Measurements from ENCODE around the gene UTS2.

Gene UTS2

DNA sequence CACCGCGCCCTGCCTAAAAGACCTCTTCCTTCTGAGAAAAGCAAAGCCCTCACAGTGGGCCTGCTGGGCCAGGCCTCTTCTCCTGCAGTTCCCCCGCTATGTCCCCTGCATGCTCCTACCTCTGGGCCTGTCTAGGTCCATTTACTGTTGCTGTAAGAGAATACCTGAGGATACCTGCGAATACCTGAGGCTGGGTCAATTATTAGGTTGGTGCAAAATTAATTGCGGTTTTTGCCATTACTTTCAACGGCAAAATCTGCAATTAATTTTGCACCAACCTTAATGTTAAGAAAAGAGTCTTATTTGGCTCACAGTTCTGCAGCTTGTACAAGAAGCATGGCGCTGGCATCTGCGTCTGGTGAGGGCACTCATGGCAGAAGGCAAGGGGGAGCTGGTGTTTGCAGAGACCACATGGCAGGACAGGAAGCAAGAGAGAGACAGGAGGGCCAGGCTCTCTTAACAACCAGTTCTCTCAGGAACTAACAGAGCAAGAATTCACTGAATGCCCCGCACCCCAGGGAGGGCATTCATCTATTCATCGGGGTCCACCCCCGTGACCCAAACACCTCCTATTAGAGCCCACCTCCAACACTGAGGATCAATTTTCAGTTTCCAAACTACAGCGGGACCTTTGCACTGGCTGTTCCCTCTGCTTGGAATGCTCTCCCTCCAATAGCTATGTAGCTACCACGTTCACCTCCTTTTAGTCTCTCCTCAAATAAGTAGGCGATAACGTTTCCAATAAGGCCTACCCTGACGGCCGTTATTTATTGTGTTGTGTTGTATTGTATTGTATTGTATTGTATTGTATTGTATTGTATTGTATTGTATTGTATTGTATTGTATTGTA, 9.6 kb upstream of the UTS2 start:
- no peak for DNase-seq (ENCODE audit: low spot score)

DNA sequence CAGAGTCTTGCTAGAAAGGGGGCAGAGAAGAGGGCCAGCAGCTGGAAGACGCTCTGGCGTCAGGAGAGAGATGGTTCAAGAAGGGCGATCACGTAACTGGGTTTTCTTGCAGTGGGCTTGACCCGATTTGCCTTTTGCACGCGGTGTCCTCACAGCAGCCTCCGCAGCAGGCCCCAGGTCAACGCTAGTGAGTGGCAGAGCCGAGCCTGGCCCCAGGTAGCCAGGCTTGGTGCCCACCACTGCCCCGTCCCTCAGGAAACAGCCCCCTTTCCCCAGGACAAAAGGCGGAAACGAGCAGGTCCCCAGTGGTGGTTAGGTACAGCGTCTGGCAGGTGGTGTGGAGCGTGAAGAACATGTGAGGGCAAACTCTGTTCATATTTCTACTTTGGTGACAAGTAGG, 8.6 kb upstream of the UTS2 start:
- DNase-seq (ENCODE audit: low spot score) = no peak

DNA sequence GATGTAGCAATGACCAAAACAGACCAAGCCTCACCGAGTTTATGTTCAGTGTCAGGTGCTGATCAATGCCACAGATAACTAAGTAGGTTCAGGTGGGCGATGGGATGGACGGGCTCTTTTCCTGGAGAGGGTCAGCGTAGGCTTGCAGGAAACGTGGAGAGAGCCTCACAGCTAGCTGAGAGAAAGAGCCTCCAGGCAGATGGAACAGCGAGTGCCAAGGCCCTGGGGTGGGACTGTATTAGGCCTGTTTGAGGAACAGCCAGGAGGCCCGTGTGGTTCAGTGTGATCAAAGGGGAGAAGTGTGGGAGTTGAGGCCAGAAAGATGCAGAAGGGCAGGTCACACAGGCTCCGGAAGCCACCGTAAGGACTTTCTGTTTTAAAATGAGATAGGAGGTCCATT, 7.3 kb upstream of the UTS2 start:
- no peak for DNase-seq (ENCODE audit: low spot score)

DNA sequence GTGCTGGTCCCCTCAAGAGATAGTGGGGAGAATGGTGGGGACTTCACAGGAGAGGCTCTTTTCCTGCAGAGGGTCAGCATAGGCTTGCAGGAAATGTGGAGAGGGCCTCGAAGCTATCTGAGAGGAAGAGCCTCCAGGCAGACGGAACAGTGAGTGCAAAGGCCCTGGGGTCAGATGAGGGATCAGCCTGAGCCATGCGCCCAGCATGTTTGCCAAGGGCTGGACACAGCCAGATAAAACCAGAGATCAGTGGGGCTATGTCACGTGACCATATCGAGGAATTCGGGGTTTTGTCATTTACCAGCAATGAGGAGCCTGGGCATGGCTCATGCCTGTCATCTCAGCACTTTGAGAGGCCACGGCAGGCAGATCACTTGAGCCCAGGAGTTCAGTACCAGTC, 6.5 kb upstream of the UTS2 start:
- DNase-seq (ENCODE audit: low spot score) = no peak

DNA sequence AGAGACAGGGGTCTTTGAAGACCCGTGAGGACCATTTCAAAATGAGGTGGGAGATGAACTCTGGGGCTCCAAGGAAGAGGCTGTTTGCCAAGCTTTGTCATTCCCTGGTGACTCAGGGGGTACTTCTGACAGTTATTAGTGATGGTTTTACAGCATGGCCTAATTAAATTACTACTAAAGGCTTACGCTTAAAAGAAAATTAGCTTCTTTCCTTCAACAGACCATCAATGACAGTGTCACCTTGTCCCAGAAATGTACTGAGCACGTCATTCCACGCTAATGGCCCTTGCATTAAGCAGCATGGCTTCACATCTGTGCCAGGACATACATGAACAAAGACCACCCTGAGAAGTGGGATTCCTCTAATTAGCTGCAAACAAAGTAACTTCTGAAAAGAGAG, 5.1 kb upstream of the UTS2 start:
- no peak for DNase-seq (ENCODE audit: low spot score)

DNA sequence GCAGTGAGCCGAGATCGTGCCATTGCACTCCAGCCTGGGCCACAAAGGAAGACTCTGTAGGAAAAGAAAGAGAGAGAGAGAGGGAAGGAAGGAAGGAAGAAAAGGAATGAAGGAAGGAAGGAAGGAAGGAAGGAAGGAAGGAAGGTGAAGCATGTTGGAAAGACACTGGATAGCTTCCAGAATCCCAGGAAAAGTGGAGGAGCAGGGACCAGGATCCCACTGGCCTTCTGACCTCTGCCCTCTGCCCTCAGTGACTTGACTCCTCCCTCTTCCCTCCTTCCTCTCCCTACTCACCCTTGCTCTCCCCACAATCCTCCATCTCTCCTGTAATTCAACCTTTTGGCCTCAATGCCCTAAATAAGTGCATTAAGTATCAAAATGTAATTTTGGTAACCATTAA, 4.1 kb upstream of the UTS2 start:
- DNase-seq (ENCODE audit: low spot score) = no peak

DNA sequence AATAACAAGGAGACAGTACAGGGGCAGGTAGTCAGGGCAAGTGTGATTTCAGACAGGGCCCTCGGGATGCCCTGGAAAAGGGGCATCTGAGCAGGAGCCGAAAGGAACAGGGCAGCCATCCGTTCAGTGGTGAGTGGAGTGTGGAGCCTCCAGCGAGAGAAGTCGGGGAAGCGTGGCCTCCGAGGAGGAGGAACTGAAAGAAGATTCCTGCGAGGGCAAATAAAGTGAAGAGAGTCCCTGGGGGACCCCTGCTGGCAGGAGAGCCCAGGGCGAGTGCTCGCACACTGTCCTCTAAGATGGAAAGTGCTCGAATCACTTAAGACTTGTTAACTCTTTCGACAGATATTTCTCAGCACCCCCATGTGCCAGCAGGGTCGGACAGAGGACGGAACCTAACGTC, 3.5 kb upstream of the UTS2 start:
- no peak for DNase-seq (ENCODE audit: low spot score)

DNA sequence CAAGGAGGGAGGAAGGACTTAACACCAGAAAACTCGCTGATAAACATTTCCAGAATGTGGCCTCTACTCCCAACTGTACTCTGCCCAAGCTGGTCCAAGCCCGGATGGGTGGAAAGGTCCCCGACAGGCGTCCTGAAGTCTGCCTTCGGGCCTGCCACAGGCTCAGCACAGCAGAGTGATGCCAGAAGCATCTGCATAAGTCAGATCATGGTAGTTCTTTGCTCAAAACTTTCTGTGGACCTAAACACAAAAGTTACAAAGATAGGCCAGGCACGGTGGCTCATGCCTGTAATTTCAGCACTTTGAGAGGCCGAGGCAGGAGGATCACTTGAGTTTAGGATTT, 790 bp upstream of the UTS2 start:
- no peak for DNase-seq (ENCODE audit: low spot score)

DNA sequence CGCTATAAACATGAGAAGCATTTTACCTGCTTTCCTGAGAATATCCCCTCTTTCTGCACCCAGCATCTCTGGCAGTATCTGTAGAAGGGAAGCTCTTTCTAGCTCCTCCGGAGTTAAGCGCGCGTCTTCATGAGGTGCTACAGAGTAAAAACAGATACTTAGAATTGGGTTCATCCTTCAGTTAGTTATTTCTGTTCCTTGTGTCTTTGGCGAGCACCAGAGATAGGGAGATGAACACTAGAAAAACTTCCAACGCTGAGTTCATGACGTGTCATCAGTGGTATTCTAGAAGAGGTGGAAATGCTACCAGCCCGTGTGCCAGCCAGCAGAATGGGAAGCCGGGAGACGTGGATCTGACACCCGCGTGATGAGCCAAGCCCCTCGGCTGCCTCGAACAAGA, 2.1 kb downstream of the UTS2 start:
- DNase-seq (ENCODE audit: low spot score) = no peak

DNA sequence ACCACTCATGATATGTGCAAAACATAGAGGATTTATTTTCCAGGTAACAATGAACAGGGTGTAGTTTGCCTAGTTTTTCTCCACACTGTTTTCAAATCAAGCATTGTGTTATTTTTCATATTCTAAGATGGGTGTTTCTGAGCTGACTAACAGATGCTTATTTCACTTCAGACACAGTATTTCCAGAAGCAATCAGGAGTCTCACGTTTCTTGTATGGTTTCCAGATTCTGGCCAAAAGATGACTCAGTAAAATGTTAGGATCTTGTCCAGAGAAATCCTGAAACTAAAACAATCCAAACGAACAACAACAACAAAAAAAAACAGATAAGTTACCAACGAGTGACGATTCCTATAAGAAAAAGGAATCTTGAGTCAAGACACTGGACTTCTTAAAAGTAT, 5.3 kb downstream of the UTS2 start:
- DNase-seq (ENCODE audit: low spot score) = no peak

DNA sequence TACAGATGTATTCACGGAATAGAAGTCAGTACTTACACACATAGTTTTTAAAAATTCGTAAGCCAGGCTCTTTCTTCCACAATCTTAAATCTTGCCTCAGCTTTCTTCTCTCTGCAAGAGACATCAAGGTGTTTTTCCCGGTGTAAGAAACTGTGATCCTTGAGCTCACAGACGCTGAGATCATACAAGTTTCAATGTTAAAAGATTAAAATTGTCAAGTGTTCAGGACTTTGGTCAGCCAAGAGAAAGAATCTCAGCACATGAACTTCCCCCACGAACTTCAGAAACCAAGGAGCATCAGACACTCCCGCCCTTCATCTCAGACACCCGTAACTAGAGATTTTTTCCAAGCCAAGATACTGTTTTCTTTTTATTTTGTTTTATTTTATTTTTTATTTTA, 6.2 kb downstream of the UTS2 start:
- DNase-seq (ENCODE audit: low spot score) = no peak

DNA sequence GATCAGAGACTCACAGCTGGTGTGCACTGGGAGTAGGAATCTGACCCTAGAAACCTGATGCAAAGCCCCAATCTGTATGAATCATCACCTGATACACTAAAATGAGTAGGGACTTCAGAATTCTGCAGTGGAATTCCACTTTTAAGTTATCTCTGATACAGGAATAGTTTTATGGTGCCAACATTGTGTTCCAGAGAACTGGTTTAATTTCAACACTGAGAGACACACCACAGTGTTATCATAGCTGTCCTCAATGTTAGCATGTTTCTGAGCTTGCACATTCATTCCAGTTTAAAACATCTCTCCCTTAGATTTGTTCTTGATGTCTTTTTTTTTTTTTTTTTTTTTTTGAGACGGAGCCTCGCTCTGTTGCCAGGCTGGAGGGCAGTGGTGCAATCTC, 7.1 kb downstream of the UTS2 start:
- DNase-seq (ENCODE audit: low spot score) = no peak

DNA sequence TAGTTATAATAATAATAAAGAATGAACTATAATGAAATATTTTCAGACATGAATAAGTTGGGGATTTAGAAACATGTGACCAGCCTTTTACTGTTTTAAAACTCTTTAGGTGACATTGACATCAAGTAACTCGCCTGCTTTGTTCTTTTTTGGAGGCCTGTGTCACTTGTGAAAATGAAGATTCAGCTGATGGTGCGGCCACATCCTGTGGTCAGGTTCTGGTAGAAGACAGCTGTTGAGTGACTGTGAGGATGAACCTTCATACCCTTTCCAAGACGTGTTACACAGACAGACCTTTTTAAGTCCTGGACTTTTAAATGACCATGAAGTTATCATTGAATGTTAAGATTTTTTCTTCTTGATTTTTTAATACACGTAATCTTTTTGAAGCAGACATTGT, 10.3 kb downstream of the UTS2 start:
- no peak for DNase-seq (ENCODE audit: low spot score)

DNA sequence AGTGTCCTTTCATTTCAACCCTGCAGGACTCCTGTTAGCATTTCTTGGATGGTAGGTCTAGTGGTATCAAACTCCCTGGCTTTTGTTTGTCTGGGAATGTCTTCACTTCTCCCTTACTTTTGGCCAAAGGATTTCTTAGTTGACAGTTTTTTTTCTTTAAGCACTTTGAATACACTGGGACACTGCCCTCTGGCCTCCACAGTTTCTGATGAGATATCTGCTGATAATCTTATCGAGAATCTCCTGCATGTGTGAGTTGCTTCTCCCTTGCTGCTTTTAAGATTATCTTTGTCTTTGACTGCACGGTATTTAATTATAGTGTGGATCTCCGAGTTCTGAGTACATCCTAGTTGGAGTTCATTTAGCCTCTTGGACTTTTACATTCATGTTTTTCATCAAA, 13.3 kb downstream of the UTS2 start:
- no peak for DNase-seq (ENCODE audit: low spot score)

DNA sequence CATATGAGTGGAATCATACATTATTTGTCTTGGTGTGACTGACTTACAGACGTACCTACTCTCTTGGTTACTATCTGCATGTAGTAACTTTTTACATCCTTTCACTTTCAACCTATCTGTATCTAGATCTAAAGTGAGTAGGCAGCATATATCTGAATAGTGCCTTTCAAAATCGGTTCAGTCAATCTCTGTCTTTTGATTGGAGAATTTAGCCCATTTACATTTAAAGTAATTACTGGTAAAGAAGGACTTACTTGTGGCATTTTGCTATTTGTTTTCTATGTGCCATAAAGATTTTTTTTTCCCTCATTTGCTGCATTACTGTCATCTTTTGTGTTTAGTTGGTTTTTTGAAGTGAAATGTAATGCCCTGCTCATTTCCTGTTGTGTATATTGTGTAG, 14.2 kb downstream of the UTS2 start:
- no peak for DNase-seq (ENCODE audit: low spot score)

DNA sequence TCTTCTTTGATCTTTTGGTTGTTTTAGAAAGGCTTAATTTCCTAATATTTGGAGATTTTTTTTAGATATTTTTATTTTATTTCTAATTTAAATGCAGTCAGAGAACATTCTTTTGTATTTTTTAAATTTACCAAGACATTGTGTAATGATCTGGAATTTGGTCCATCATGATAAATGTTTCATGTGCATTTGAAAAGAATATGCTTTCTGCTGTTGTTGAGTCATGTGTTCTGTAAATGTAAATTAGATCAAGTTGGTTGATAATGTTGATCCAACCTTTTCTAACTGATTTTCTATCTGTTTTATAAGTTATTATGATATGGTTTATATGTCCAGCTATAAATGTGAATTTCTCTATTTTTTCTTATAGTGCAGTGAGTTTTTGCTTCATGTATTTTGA, 19.8 kb downstream of the UTS2 start:
- no peak for DNase-seq (ENCODE audit: low spot score)

DNA sequence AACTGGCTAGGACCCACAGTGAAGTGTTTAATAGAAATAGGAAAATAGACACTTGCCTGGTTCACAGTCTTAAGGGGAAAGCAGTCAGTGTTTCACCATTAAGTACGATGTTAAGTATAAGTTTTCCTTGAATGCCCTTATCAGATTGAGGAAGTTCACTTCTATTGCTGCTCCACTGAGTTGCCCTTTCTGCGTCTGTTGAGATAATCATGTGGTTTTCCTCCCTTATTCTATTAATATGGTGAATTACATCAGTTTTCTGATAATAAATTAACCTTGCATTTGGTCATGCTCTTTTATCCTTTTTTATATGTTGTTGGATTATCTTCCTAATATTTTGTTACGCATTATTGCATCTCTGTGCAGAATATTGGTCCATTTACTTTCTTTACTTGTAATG, 21.4 kb downstream of the UTS2 start:
- DNase-seq (ENCODE audit: low spot score) = no peak

DNA sequence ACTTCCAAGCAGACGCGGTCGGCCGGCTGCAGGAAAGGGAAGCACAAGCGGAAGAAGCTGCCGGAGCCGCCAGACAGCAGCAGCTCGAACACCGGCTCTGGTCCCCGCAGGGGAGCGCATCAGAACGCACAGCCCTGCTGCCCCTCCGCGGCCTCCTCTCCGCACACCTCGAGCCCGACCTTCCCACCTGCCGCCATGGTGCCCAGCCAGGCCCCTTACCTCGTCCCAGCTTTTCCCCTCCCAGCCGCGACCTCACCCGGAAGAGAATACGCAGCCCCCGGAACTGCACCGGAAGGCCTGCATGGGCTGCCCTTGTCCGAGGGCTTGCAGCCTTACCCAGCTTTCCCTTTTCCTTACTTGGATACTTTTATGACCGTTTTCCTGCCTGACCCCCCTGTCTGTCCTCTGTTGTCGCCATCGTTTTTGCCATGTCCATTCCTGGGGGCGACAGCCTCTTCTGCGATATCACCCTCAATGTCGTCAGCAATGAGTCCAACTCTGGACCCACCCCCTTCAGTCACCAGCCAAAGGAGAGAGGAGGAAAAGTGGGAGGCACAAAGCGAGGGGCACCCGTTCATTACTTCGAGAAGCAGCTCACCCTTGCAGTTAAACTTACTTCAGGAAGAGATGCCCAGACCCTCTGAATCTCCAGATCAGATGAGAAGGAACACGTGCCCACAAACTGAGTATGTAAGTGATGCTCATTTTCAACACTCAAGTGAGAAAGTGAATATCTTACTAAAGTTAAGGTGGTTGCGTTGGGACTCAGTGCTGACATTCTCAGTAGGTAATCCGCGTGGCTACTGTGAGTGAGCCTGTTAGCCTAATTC, 25.5 kb downstream of the UTS2 start:
- no peak for DNase-seq (ENCODE audit: low spot score)

DNA sequence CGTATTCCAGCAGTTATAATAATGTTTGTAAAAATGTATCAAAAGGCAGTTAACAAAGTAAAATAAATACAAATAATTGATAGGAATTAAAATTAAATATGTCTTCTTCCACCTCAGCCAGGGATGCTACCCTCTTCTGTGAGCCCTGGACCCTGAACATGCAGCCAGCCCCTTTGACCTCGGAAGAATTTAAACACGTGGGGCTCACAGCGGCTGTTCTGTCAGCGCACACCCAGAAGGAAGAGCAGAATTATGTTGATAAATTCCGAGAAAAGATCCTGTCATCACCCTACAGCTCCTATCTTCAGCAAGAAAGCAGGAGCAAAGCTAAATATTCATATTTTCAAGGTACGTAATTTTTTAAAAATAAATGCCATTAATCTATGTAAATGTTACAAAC, 26.5 kb downstream of the UTS2 start:
- no peak for DNase-seq (ENCODE audit: low spot score)

DNA sequence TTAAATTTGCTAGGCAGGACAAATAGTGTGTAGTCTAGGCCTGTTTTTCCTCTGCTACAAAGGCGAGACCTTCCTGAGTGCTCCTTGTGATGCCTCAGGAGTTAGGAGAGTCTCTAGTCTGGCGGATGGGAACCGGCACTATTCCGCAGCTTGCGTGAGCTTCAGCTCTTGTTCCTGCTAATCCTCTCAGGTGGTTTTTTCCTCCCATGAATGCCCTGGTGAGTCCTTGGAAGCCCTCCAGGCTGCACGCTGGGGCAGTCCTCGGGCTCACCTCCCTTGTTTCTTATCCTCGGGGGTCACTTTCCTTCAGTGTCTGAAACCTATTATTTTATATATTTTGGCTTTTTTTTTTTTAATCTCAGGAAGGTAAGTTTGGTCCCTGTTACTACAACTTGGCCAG, 28.2 kb downstream of the UTS2 start:
- DNase-seq (ENCODE audit: low spot score) = no peak

DNA sequence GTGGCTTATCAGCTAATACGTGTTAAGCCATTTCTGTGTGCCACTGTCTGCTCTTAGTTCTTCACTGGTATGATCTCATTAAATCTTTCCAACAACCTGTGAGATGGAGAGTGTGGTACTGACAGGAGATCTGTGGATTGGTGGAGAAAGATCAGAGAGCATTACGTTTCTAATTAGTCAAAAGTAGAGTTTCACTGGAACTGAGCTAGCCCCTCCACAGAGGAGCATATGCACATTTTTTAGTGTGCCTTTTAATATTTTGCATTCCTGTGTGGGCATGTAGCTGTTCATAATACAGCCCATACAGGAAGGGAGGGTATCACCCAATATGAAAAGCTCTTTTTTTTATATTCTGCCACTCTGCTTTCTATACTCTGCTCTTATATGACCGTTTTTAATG, 31.6 kb downstream of the UTS2 start:
- DNase-seq (ENCODE audit: low spot score) = no peak

DNA sequence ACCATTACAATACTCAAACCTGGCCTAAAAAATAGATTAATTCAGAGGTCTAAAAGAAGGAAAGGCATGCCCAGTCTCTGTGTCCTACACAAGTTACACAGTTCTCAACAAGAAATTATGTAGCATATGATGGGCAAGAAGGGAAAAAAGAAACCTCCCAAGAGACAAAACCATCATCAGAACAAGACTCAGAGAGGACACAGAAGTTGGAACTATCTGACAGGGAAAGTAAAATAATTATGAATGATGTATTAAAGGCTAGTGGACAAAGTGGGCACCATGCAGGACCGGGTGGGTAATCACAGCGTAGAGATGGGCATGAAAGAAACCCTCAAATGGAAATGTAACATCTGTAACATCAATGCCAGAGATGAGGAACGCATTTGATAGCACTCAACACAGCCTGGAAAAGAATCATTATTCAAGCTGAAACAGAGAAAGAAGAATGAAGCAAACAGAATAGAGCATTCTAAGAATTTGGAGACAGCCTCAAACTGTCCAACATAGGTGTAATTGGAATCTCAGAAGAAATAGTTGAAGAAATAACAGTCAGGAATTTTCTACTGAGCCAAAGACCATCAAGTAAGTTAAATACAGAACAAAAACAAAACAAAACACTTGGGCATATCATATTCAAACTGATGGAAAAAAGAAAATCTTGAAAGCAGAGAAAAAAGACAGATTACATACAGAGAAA, 39.0 kb downstream of the UTS2 start:
- DNase-seq (ENCODE audit: low spot score) = no peak

DNA sequence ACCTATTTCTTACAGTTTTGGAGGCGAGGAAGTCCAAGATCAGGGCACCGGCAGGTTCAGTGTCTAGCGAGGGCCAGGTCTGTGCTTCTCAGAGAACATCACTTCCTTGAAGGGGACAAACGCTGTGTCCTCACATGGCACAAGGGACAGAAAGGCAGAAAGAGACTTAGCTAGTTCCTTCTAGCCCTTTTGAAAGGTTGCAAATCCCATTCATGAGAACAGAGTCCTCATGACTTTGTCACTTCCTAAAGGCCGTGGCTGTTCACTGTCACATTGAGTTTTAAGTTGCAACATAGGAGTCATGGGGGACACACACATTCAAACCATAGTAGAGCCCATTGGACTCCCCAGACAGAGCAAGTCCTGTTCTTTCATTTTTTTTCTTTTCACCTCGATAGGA, 41.4 kb downstream of the UTS2 start:
- no peak for DNase-seq (ENCODE audit: low spot score)
